ENCODE measurements around the gene CDH23. TPM values are rescaled to one million over a fixed set of nuclear protein-coding genes. Genes with fewer than 3 reads are reported as not detected.
A peak's percentile ranks its signal among the peaks of the same experiment; 100 is the strongest.

CDH23 gene
- total RNA-seq, 6 donors from 2014 or later, result 4.7 to 29.3 (median 10.4) TPM

- Histone ChIP-seq H3K27ac (no peak overlapping the region), H3K4me1 (peaks cover 3 to 13% (median 8%) of the 10 kb centered on the region in 4 donors), H3K4me3 (no peak overlapping the region), H3K36me3 (no peaks in the 10 kb centered on the region), H3K27me3 (no peaks in the 10 kb centered on the region), H3K9me3 (no peaks in the 10 kb centered on the region)
- WGBS, 2 donors, result 93 to 94% methylated on average over 17 of the region's 17 CpGs
- ATAC-seq (ENCODE audit: low FRiP score in 2 of 2) (no peak), DNase-seq (no peak)
- TF ChIP-seq EP300 (IDR thresholded peaks at IDR 0.05) (no peak), POLR2A (IDR thresholded peaks at IDR 0.05) (no peak), POLR2AphosphoS5 (IDR thresholded peaks at IDR 0.05) (no peak)
- TF ChIP-seq, protein P1, sequence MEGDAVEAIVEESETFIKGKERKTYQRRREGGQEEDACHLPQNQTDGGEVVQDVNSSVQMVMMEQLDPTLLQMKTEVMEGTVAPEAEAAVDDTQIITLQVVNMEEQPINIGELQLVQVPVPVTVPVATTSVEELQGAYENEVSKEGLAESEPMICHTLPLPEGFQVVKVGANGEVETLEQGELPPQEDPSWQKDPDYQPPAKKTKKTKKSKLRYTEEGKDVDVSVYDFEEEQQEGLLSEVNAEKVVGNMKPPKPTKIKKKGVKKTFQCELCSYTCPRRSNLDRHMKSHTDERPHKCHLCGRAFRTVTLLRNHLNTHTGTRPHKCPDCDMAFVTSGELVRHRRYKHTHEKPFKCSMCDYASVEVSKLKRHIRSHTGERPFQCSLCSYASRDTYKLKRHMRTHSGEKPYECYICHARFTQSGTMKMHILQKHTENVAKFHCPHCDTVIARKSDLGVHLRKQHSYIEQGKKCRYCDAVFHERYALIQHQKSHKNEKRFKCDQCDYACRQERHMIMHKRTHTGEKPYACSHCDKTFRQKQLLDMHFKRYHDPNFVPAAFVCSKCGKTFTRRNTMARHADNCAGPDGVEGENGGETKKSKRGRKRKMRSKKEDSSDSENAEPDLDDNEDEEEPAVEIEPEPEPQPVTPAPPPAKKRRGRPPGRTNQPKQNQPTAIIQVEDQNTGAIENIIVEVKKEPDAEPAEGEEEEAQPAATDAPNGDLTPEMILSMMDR (IDR thresholded peaks at IDR 0.05), result no peak
Observed at GRCh38 chr10:71677261-71677660, 280.5 kb downstream of the CDH23 start.

- DNase-seq, result no peak
- H3K36me3 ChIP-seq, result no peaks in the 10 kb centered on the region
Observed at GRCh38 chr10:71678057-71678805, 281.5 kb downstream of the CDH23 start.

DNA sequence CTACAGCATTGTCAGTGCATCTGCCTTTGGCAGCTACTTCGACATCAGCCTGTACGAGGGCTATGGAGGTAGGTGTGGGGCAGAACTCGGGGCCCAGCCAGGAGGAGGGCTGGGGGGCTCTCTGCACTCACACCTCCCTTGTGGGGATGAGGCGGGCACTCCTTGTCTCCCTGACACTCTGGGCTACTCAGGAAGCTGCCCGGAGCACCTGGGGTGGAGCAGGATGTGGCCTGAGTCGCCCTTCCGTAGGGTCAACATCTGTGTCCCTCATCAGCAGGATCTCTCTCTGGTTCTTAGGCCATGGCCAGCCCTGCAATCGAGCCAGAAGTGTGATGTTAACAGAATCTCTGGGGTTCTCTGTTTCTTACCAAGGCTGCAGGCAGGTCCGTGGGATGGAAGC is 282.7 kb downstream of the CDH23 start:
- no peaks in the 10 kb centered on the region for H3K9me3 ChIP-seq
- H3K27ac ChIP-seq, result peak overlapping the region in 1 of 4 donors; percentile 2
- H3K36me3 ChIP-seq, result no peaks in the 10 kb centered on the region
- no peaks in the 10 kb centered on the region for H3K27me3 ChIP-seq
- peaks cover 3 to 17% (median 10%) of the 10 kb centered on the region in 4 donors for H3K4me1 ChIP-seq
- TF ChIP-seq POLR2A (IDR thresholded peaks at IDR 0.05) (no peak), EP300 (IDR thresholded peaks at IDR 0.05) (peak in 1 of 4 donors; percentile 35), POLR2AphosphoS5 (IDR thresholded peaks at IDR 0.05) (peak in 1 of 2 donors; percentile 62)
- TF ChIP-seq, protein P1 (IDR thresholded peaks at IDR 0.05), result no peak
- no peak overlapping the region for H3K4me3 ChIP-seq
- peak in 1 of 2 donors; percentile 51 for ATAC-seq (ENCODE audit: low FRiP score in 2 of 2)
- 75 to 100% methylated on average over 1 to 9 of the region's 9 CpGs for WGBS, 2 donors
- no peak for DNase-seq

More at GRCh38 chr10:71678057-71678805, 281.5 kb downstream of the CDH23 start:
- Histone ChIP-seq H3K9me3 (no peaks in the 10 kb centered on the region), H3K27ac (no peak overlapping the region), H3K4me3 (no peak overlapping the region), H3K27me3 (no peaks in the 10 kb centered on the region), H3K4me1 (peaks cover 3 to 13% (median 8%) of the 10 kb centered on the region in 4 donors)
- WGBS, 2 donors, result 73 to 80% methylated on average over 9 to 10 of the region's 10 CpGs
- TF ChIP-seq POLR2A (IDR thresholded peaks at IDR 0.05), result no peak
- TF ChIP-seq, protein P1 (IDR thresholded peaks at IDR 0.05), result no peak
- no peak for TF ChIP-seq EP300 (IDR thresholded peaks at IDR 0.05)
- no peak for TF ChIP-seq POLR2AphosphoS5 (IDR thresholded peaks at IDR 0.05)
- no peak for ATAC-seq (ENCODE audit: low FRiP score in 2 of 2)

- no peak overlapping the region for H3K27ac ChIP-seq
- no peaks in the 10 kb centered on the region for H3K27me3 ChIP-seq
- 88 to 91% methylated on average over 3 to 5 of the region's 5 CpGs for WGBS, 2 donors
- TF ChIP-seq, protein P1 (IDR thresholded peaks at IDR 0.05), result no peak
- TF ChIP-seq POLR2A (IDR thresholded peaks at IDR 0.05), result no peak
- TF ChIP-seq POLR2AphosphoS5 (IDR thresholded peaks at IDR 0.05), result no peak
- TF ChIP-seq EP300 (IDR thresholded peaks at IDR 0.05), result no peak
- H3K36me3 ChIP-seq, result no peaks in the 10 kb centered on the region
- no peaks in the 10 kb centered on the region for H3K9me3 ChIP-seq
- H3K4me3 ChIP-seq, result no peak overlapping the region
- DNase-seq (no peak), ATAC-seq (ENCODE audit: low FRiP score in 2 of 2) (no peak)
- peaks cover 3 to 19% (median 10%) of the 10 kb centered on the region in 4 donors for H3K4me1 ChIP-seq
Observed at GRCh38 chr10:71681977-71682376, 285.3 kb downstream of the CDH23 start.

Measured in upper lobe of left lung (tissue), 6 donors.